HUES6 (cell line): ENCODE results near the gene POLE.

Experiments used
- H3K27ac ChIP-seq: 2 replicates; pipeline ENCODE4 v1.7.0; 2013; ENCODE audit warnings: low read depth, mild to moderate bottlenecking, low read length, inconsistent platforms
- H3K27me3 ChIP-seq: 2 replicates; pipeline ENCODE4 v1.6.1; 2013; ENCODE audit warnings: low read length; ENCODE audit not compliant: control insufficient read depth, insufficient read depth
- H3K36me3 ChIP-seq: 2 replicates; pipeline ENCODE4 v1.6.1; 2013; ENCODE audit warnings: low read length; ENCODE audit not compliant: control insufficient read depth, insufficient read depth
- H3K4me1 ChIP-seq: 2 replicates; pipeline ENCODE4 v1.6.1; 2013; ENCODE audit warnings: low read length; ENCODE audit not compliant: control insufficient read depth, insufficient read depth
- H3K4me3 ChIP-seq: 2 replicates; pipeline ENCODE4 v1.5.1; 2013; ENCODE audit warnings: low read depth, low read length
- H3K9ac ChIP-seq: one replicate; pipeline ENCODE4 v1.6.1; 2013; ENCODE audit warnings: mild to moderate bottlenecking, low read length
- H3K9me3 ChIP-seq: 2 replicates; pipeline ENCODE4 v1.6.1; 2013; ENCODE audit warnings: low read depth, low read length; ENCODE audit not compliant: control insufficient read depth, insufficient read depth

POLE gene

DNA sequence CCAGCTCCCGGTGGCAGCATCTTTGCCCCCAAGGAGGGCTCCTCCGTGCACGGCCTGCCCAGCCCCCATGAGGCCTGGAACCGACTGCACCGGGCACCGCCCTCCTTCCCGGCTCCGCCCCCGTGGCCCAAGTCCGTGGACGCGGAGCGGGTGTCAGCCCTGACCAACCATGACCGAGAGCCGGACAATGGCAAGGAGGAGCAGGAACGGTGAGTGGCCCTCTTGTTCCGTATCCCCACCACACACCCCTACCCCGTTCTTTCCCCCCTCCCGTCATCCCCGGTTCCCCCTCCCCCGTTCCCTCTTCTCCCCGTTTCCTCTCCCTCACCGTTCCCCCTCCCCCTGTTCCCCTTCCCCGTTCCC is 105.1 kb downstream of the POLE start:
- H3K36me3 ChIP-seq, result peaks cover 13% of the 10 kb centered on the region
- peaks cover 71% of the 10 kb centered on the region for H3K27me3 ChIP-seq
- no peak overlapping the region for H3K9ac ChIP-seq
- no peaks in the 10 kb centered on the region for H3K9me3 ChIP-seq
- no peaks in the 10 kb centered on the region; the same call in 1 of the 2 replicates for H3K4me1 ChIP-seq
- H3K4me3 ChIP-seq, result peak overlapping the region; percentile 60
- H3K27ac ChIP-seq, result no peak overlapping the region

DNA sequence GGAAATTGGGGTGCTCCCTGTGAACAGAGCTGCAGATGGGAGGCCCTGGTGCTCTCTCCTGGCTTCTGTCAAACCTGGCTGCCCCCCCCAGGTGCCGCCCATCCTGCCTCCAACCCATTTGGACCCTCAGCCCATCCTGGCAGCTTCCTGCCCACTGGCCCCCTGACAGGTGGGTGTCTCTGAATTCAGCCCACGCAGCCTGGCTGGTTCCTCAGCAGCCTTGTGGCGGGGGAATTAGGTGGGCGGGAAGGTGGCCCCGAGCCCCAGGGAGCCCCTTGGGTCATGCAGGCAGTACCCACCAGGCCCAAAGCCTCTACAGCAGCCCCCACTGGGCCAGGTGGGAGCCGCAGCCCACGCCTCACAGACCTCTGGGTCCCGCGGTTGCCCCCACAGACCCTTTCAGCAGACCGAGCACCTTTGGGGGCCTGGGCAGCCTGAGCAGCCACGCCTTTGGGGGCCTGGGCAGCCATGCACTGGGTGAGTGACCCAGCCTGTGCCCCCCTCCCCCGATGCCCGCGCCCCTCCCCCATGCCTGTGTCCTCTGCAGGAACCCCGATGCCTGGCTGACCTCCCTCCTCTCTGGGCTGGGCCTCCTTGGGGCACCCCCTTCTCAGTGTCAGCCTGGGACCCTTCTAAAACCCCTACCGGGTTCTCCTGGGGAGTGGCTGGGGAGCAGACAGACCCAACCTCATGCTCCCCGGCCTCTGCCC is 105.6 kb downstream of the POLE start:
- no peak overlapping the region for H3K9ac ChIP-seq
- peaks cover 19% of the 10 kb centered on the region for H3K36me3 ChIP-seq
- H3K27ac ChIP-seq, result no peak overlapping the region
- peaks cover 66% of the 10 kb centered on the region for H3K27me3 ChIP-seq
- H3K9me3 ChIP-seq, result no peaks in the 10 kb centered on the region
- H3K4me3 ChIP-seq, result peak overlapping the region; percentile 60
- no peaks in the 10 kb centered on the region; the same call in 1 of the 2 replicates for H3K4me1 ChIP-seq

DNA sequence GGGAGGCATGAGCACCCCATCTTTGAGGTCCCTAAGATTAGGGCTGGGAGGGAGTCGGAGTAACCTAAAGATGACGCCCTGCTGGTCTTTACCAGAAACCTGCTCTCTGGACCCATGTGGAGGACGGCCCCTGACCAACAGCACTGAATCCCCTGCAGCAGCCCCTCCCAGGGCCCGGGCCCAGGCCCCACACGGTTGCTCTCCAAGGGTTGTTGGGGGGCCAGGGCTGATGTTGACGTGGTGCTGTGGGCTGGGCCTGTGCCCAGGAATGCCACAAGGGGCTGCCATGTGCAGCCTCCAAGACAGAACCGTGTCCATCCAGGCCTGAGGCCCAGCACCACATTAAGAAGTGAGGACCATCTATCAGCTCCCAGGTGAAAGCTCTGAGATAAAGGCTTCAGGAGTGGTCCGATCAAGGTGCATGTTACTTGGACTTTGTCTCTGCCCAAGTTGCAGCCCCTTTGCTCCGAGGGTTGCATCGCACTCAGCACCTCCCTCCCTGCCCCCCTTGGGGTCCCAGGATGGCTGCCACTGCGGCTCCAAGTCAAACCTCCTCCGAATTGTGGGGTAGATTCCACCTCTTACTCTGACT is 106.3 kb downstream of the POLE start:
- Histone ChIP-seq H3K9me3 (no peaks in the 10 kb centered on the region), H3K4me3 (no peak overlapping the region), H3K27me3 (peaks cover 59% of the 10 kb centered on the region), H3K4me1 (no peaks in the 10 kb centered on the region; the same call in 1 of the 2 replicates), H3K9ac (no peak overlapping the region), H3K27ac (no peak overlapping the region), H3K36me3 (peaks cover 22% of the 10 kb centered on the region)

DNA sequence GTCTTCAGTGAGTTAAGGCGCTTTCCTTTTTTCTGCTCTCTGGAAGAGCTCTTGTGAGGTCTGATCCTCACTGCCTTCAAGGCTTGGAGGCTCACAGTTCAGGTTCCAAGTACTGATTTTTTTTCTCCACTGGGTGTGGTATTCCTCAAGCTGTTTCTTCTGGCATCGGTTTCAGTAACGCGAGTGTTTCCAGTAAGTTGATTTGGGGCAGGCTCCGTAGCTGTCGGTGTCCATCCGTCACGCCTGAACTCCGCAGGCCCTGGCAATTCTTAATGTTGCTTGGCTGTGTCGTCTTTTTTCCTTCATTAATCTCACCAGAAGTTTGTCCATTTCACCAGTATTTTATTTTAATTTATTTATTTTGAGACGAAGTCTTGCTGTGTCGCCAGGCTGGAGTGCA is 107.4 kb downstream of the POLE start:
- H3K4me1 ChIP-seq, result no peaks in the 10 kb centered on the region; the same call in 1 of the 2 replicates
- H3K27me3 ChIP-seq, result peaks cover 48% of the 10 kb centered on the region
- no peak overlapping the region for H3K9ac ChIP-seq
- no peaks in the 10 kb centered on the region for H3K9me3 ChIP-seq
- H3K27ac ChIP-seq, result no peak overlapping the region
- H3K36me3 ChIP-seq, result peaks cover 31% of the 10 kb centered on the region
- H3K4me3 ChIP-seq, result no peak overlapping the region

DNA sequence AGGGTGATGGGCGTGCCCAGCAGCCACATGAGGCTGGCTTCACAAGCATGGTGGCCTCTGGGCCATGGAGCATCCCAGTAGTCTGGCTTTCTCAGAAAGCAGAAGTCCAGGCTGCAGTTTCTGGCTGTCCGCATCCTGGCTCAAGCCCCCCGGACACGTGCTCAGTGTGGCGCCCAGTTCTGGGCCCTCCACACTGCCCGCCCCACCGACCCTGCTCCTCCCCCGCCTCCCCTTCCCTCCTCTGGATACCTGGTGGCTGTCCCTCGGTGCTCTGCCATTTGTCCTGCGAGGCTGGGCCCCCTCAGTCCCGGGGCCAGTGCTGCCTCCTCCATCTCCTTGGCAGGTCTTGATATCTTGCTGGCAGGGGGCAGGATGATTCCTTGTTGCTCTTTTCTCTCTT is 108.3 kb downstream of the POLE start:
- Histone ChIP-seq H3K27ac (no peak overlapping the region), H3K9me3 (no peaks in the 10 kb centered on the region), H3K4me1 (no peaks in the 10 kb centered on the region; the same call in 1 of the 2 replicates), H3K27me3 (peaks cover 39% of the 10 kb centered on the region), H3K4me3 (no peak overlapping the region), H3K36me3 (peaks cover 40% of the 10 kb centered on the region), H3K9ac (no peak overlapping the region)

DNA sequence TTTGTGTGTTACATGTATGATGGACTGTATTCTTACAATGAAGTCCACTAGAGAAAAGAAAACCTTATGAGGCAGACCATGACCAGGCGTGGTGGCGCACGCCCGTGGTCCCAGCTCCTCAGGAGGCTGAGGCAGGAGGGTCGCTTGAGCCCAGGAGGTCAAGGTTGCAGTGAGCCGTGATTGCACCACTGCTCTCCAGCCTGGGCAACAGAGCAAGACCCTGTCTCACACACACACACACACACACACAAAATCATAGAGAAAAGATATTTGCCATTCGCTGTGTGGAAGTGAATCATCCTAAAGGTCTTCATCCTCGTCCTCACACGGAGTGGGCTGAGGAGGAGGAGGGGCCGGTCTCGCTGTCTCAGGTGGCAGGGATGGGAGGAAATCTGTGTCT is 109.0 kb downstream of the POLE start:
- H3K4me1 ChIP-seq, result no peaks in the 10 kb centered on the region
- H3K9ac ChIP-seq, result no peak overlapping the region

DNA sequence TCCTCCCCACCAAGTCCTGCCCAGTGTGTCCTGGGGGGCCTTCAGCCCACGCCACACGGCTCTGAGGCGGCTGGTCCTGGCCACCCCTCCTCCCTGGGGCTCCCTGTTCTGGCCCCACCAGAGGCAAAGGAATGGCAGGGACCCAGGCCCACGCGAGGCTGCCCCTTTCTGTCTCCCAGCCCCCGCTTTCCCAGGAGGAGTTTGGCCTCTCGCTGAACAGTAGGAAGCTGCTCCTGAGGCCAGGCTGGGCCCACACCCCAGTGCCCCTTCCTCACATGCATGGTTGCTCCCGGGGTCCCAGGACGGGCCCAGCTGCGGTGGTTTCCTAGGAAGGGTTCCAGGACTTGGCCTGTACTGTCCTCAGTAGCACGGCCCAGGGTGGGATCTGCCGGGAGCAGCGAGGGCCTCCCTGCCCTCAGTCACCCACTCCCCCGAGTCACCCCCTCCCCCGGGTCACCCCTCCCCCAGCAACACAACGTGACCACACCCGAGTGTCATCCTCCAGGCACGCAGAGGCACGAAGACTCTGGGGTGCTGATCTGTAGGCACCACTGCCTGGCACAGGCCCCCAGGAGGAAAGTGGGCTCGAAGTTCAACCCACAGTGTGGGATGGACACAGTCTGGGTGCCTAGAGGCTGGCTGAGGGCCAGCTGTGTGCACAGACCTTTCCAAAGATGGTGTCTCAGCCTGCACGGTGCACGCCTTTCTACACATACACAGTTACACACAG is 109.8 kb downstream of the POLE start:
- Histone ChIP-seq H3K27me3 (peaks cover 25% of the 10 kb centered on the region), H3K27ac (no peak overlapping the region), H3K9ac (no peak overlapping the region), H3K4me3 (no peak overlapping the region), H3K4me1 (no peaks in the 10 kb centered on the region), H3K9me3 (no peaks in the 10 kb centered on the region), H3K36me3 (peaks cover 52% of the 10 kb centered on the region)

More for the DNA sequence above, 109.0 kb downstream of the POLE start:
- no peaks in the 10 kb centered on the region for H3K9me3 ChIP-seq
- H3K4me3 ChIP-seq, result no peak overlapping the region
- H3K27me3 ChIP-seq, result peaks cover 33% of the 10 kb centered on the region
- peaks cover 47% of the 10 kb centered on the region for H3K36me3 ChIP-seq
- no peak overlapping the region for H3K27ac ChIP-seq

DNA sequence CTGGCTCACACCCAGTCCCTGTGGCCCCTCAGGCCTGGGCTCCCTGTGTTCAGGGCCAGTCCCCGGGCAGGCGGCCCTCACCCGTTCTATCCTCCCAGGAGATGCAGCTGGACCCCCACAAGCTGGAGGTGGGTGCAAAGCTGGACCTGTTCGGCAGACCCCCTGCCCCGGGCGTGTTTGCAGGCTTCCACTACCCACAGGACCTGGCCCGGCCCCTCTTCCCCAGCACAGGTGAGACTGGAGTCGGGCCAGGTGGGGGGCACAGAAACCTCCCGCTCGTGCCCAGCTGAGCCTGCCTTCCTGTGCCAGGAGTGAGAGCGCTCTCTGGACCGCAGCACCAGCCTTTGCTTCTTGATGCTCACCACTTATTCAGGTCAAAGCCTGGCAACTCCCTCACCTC is 110.4 kb downstream of the POLE start:
- no peak overlapping the region for H3K27ac ChIP-seq
- H3K4me1 ChIP-seq, result no peaks in the 10 kb centered on the region
- no peak overlapping the region for H3K4me3 ChIP-seq
- H3K9me3 ChIP-seq, result no peaks in the 10 kb centered on the region
- H3K27me3 ChIP-seq, result peaks cover 19% of the 10 kb centered on the region; the same call in 1 of the 2 replicates
- no peak overlapping the region for H3K9ac ChIP-seq
- peaks cover 57% of the 10 kb centered on the region for H3K36me3 ChIP-seq

DNA sequence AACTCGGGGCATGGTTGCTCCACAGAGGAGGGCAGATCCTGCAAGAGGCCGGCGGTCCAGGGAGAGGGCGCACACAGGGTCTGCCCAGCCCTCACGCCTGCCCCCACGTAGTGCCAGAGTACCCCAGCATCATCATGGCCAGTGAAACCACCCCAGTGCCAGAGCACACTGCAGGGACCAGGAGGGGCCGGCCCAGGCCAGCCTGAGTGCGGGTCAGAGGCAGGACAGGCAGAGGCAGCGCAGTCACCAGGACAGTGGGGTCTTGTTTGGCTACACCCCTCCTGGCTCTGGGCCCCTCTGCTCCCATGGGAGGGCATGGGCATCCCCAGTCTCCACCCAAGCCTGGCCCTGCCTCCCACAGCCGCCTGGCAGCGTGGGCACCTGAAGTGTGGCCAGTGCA is 111.5 kb downstream of the POLE start:
- H3K4me3 ChIP-seq, result no peak overlapping the region
- no peak overlapping the region for H3K27ac ChIP-seq
- peaks cover 9% of the 10 kb centered on the region; the same call in 1 of the 2 replicates for H3K27me3 ChIP-seq
- H3K36me3 ChIP-seq, result peaks cover 62% of the 10 kb centered on the region
- no peak overlapping the region for H3K9ac ChIP-seq
- no peaks in the 10 kb centered on the region for H3K4me1 ChIP-seq
- H3K9me3 ChIP-seq, result no peaks in the 10 kb centered on the region

DNA sequence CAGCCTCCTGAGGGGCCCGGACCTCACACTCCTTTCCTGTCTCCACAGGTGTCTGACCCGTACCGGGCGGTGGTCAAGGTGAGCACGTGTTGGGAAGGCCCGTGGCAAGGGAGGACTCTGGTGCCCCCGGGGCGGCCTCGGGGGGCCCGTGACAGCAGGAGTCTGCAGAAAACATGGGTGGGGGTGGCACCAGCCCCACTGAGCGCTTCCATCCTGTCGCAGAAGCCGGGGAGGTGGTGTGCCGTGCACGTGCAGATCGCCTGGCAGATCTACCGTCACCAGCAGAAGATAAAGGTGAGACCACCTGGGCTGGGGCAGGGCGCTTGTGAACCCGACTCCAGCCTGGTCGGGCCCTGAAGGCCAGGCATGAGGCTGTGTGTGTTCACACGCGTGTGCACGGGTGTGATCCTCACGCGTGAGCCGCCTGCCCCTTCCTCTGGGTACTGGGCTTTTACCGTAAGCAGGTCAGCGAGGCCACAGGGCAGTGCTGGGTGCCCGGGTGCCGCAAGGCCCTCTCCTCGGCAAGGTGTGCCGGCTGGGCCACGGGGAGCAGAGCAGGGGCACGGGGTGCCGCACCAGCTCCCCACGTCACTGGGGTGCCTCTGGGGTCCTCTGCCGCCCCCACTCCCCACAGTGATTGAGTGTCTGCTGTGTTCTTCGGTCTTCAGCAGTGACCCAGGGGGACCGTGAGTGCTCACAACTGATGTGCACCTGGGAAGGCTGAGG is 112.7 kb downstream of the POLE start:
- H3K4me1 ChIP-seq, result no peaks in the 10 kb centered on the region
- peaks cover 4% of the 10 kb centered on the region; the same call in 1 of the 2 replicates for H3K27me3 ChIP-seq
- peaks cover 68% of the 10 kb centered on the region for H3K36me3 ChIP-seq
- no peak overlapping the region for H3K4me3 ChIP-seq
- H3K9ac ChIP-seq, result no peak overlapping the region
- H3K27ac ChIP-seq, result no peak overlapping the region
- H3K9me3 ChIP-seq, result no peaks in the 10 kb centered on the region
